IMR-90 (cell line): Measurements from ENCODE around the gene PTN. TPM values are rescaled to one million over a fixed set of nuclear protein-coding genes. Genes with fewer than 3 reads are reported as not detected.

Experiments
- ATAC-seq: fragments of 200-7000 bp; cut with Tn5 transposase; 2 replicates; pipeline ENCODE4 v1.9.1; 2020; ENCODE audit warnings: low read depth, mild to moderate bottlenecking, moderate library complexity
- BruUV-seq: library from RNA; stranded (reverse); fragments of 400-500 nt; replicated peaks from 2 replicates; lab custom pipeline; 2021; lab: Mats Ljungman, UMichigan
- CTCF ChIA-PET: fragments of 300-600 bp; formaldehyde crosslinking; extraction: SDS; loops from one replicate; lab custom pipeline; 2021; ENCODE audit warnings: antibody characterized with exemption; lab: Yijun Ruan, JAX
- POLR2A ChIA-PET: fragments of 300-600 bp; sonication (Branson Sonifier 250); formaldehyde crosslinking; loops from one replicate; lab custom pipeline; 2022; ENCODE audit warnings: antibody characterized with exemption; ENCODE audit not compliant: unreplicated experiment; lab: Charles Lee
- DNase-seq: peaks from one replicate; pipeline ENCODE4 v3.0.0; 2013
- H2AFZ ChIP-seq: replicated peaks from 2 replicates; pipeline ENCODE3; 2013; ENCODE audit warnings: low read length, mild to moderate bottlenecking; ENCODE audit not compliant: poor library complexity
- H2AK5ac ChIP-seq: 2 replicates; pipeline ENCODE4 v1.6.1; 2013; ENCODE audit warnings: low read depth, low read length, inconsistent platforms
- H2AK9ac ChIP-seq: replicated peaks from 2 replicates; pipeline ENCODE3; 2013; ENCODE audit warnings: mild to moderate bottlenecking, low read depth, low read length, moderate library complexity; ENCODE audit not compliant: poor library complexity
- H2BK120ac ChIP-seq: 2 replicates; pipeline ENCODE4 v1.6.1; 2013; ENCODE audit warnings: low read depth, low read length, inconsistent platforms
- H2BK15ac ChIP-seq: 3 replicates; pipeline ENCODE4 v1.6.1; 2013; ENCODE audit warnings: low read depth, low read length, inconsistent platforms
- H2BK20ac ChIP-seq: 2 replicates; pipeline ENCODE4 v1.6.1; 2013; ENCODE audit warnings: low read depth, mild to moderate bottlenecking, inconsistent platforms, low read length, moderate library complexity
- H2BK5ac ChIP-seq: 2 replicates; pipeline ENCODE4 v1.6.1; 2013; ENCODE audit warnings: mild to moderate bottlenecking, low read depth, low read length, inconsistent platforms; ENCODE audit not compliant: poor library complexity, severe bottlenecking
- H3K14ac ChIP-seq: replicated peaks from 2 replicates; pipeline ENCODE4 v1.6.1; 2013; ENCODE audit warnings: low read depth, low read length, inconsistent platforms
- H3K18ac ChIP-seq: 2 replicates; pipeline ENCODE4 v1.6.1; 2013; ENCODE audit warnings: low read depth, low read length, control low read depth
- H3K23ac ChIP-seq: 2 replicates; pipeline ENCODE4 v1.6.1; 2013; ENCODE audit warnings: low read depth, low read length, inconsistent platforms
- H3K27ac ChIP-seq: 2 replicates; pipeline ENCODE4 v1.5.1; 2013; ENCODE audit warnings: mild to moderate bottlenecking, control low read depth, low read length; ENCODE audit not compliant: insufficient read depth
- H3K27me3 ChIP-seq: 2 replicates; pipeline ENCODE4 v1.6.1; 2013; ENCODE audit warnings: low read length; ENCODE audit not compliant: control insufficient read depth, insufficient read depth
- H3K36me3 ChIP-seq: 2 replicates; pipeline ENCODE4 v1.6.1; 2013; ENCODE audit warnings: low read length, mixed read lengths; ENCODE audit not compliant: control insufficient read depth, insufficient read depth
- H3K4ac ChIP-seq: 2 replicates; pipeline ENCODE4 v1.6.1; 2013; ENCODE audit warnings: low read depth, low read length, inconsistent platforms
- H3K4me1 ChIP-seq: 2 replicates; pipeline ENCODE4 v1.6.1; 2013; ENCODE audit warnings: low read length, mixed read lengths; ENCODE audit not compliant: control insufficient read depth, insufficient read depth
- H3K4me2 ChIP-seq: 2 replicates; pipeline ENCODE4 v1.6.1; 2013; ENCODE audit warnings: low read depth, mild to moderate bottlenecking, control low read depth, low read length, moderate library complexity
- H3K4me3 ChIP-seq: 2 replicates; pipeline ENCODE4 v1.5.1; 2013; ENCODE audit warnings: low read depth, mild to moderate bottlenecking, control low read depth, low read length, moderate library complexity; ENCODE audit not compliant: insufficient read depth
- H3K56ac ChIP-seq: 2 replicates; pipeline ENCODE4 v1.6.1; 2013; ENCODE audit warnings: low read length, inconsistent platforms; ENCODE audit not compliant: insufficient read depth; ENCODE audit errors: extremely low read depth
- H3K79me1 ChIP-seq, 2 experiments: 2 replicates each; pipeline ENCODE4 v1.6.1; 2013; ENCODE audit warnings: low read length in 2 of 2, inconsistent platforms in 1 of 2, low read depth in 1 of 2
- H3K9ac ChIP-seq: 2 replicates; pipeline ENCODE4 v1.6.1; 2013; ENCODE audit warnings: low read depth, low read length, control low read depth
- H3K9me1 ChIP-seq: 2 replicates; pipeline ENCODE4 v1.6.1; 2013; ENCODE audit warnings: low read length, inconsistent platforms; ENCODE audit not compliant: insufficient read depth
- H3K9me3 ChIP-seq: 2 replicates; pipeline ENCODE4 v1.6.1; 2013; ENCODE audit warnings: low read length; ENCODE audit not compliant: control insufficient read depth, insufficient read depth
- H4K20me1 ChIP-seq: 2 replicates; pipeline ENCODE4 v1.6.1; 2013; ENCODE audit warnings: low read length, inconsistent platforms; ENCODE audit not compliant: insufficient read depth
- H4K5ac ChIP-seq: 2 replicates; pipeline ENCODE4 v1.6.1; 2013; ENCODE audit warnings: mild to moderate bottlenecking, low read depth, low read length, control low read depth
- H4K8ac ChIP-seq, 2 experiments: 2 replicates each; pipeline ENCODE4 v1.6.1; 2013; ENCODE audit warnings: low read depth in 2 of 2, low read length in 2 of 2, control low read depth in 1 of 2, inconsistent platforms in 1 of 2
- H4K91ac ChIP-seq: 2 replicates; pipeline ENCODE4 v1.6.1; 2013; ENCODE audit warnings: low read depth, low read length, inconsistent platforms; ENCODE audit not compliant: insufficient read depth
- CEBPB ChIP-seq: IDR thresholded peaks from 2 replicates; pipeline ENCODE4 v1.6.1; 2012; ENCODE audit warnings: low read depth, low read length, improper control_type of control experiment
- CHD1 ChIP-seq: IDR thresholded peaks from 2 replicates; pipeline ENCODE4 v1.6.1; 2012; ENCODE audit warnings: low read depth, low read length, improper control_type of control experiment
- MAFK ChIP-seq: IDR thresholded peaks from 2 replicates; pipeline ENCODE4 v1.6.1; 2012; ENCODE audit warnings: low read depth, low read length, improper control_type of control experiment
- MAZ ChIP-seq: IDR thresholded peaks from 2 replicates; pipeline ENCODE4 v1.6.1; 2012; ENCODE audit warnings: low read depth, mild to moderate bottlenecking, low read length, improper control_type of control experiment, moderate library complexity, borderline replicate concordance
- MXI1 ChIP-seq: IDR thresholded peaks from 2 replicates; pipeline ENCODE4 v1.6.1; 2012; ENCODE audit warnings: low read depth, mild to moderate bottlenecking, low read length, moderate library complexity, borderline replicate concordance
- RFX5 ChIP-seq: IDR thresholded peaks from 2 replicates; pipeline ENCODE4 v1.8.0; 2012; ENCODE audit warnings: low read depth, mild to moderate bottlenecking, low read length, moderate library complexity
- SMC3 ChIP-seq: fragments of 150-350 bp; IDR thresholded peaks from 2 replicates; pipeline ENCODE4 v1.6.1; 2016; ENCODE audit warnings: low read depth, mild to moderate bottlenecking, antibody characterized with exemption, low read length, moderate library complexity
- whole genome bisulfite sequencing, 2 experiments: methylation state at CpG; one replicate each; pipeline versions ENCODE4 v1.1.5 to v1.1.7; 2013; ENCODE audit warnings: missing lambda C conversion rate in 2 of 2; ENCODE audit not compliant: insufficient read length in 1 of 2; ENCODE audit errors: extremely low coverage in 2 of 2; 5-methylcytosine and 5-hydroxymethylcytosine counted together
- dilution Hi-C: fragments of 300-500 bp; cut with HindIII; formaldehyde crosslinking; loops from one replicate; pipeline ENCODE4 v1.14.3; 2018; ENCODE audit warnings: low sequenced_read_pairs; ENCODE audit not compliant: unreplicated experiment
- in situ Hi-C: fragments of 300-500 bp; cut with MboI; formaldehyde crosslinking; loops from 3 replicates; pipeline ENCODE4 v1.14.3; 2019; ENCODE audit warnings: low sequenced_read_pairs, inconsistent platforms, mixed read lengths
- intact Hi-C: fragments of 100-400 bp; cut with micrococcal nuclease; formaldehyde crosslinking; loops from 2 replicates; pipeline ENCODE4 v1.10.0; 2022
- polyA plus RNA-seq, 3 experiments: library from polyadenylated mRNA; depleted of rRNA; stranded (reverse); fragments of >200 nt; gene quantifications; 2 replicates each; pipeline ENCODE4 v1.2.3, GENCODE V29; 2012; ENCODE audit warnings: low replicate concordance in 1 of 3
- total RNA-seq: library from RNA; depleted of rRNA; stranded (reverse); fragments of >200 nt; gene quantifications from 2 replicates; pipeline ENCODE4 v1.2.3, GENCODE V29; 2012
- TF ChIP-seq, protein P1 (sequence below): fragments of 150-350 bp; IDR thresholded peaks from 2 replicates; pipeline ENCODE4 v1.6.1; 2016; ENCODE audit warnings: low read depth, mild to moderate bottlenecking, low read length, moderate library complexity, borderline replicate concordance

Gene PTN
- total and polyA plus RNA-seq, 2 of the 4 experiments (the other 2 are of a cell fraction), result 61.7 to 186 TPM

- Histone ChIP-seq H3K23ac (no peak overlapping the region), H3K56ac (no peak overlapping the region), H4K91ac (no peak overlapping the region), H3K79me1 (peaks cover 8 to 22% of the 10 kb centered on the region in 2 experiments; a peak in 3 of 4 replicates), H3K9ac (no peak overlapping the region), H4K20me1 (no peaks in the 10 kb centered on the region), H3K36me3 (no peaks in the 10 kb centered on the region), H2AK5ac (no peak overlapping the region), H3K4me2 (no peak overlapping the region), H2BK20ac (no peak overlapping the region), H2BK120ac (no peak overlapping the region), H3K4me3 (no peak overlapping the region), H2AFZ (no peak overlapping the region), H3K27me3 (no peaks in the 10 kb centered on the region), H3K18ac (no peak overlapping the region), H2AK9ac (no peak overlapping the region), H2BK5ac (no peak overlapping the region), H3K4ac (no peak overlapping the region), H3K9me3 (no peaks in the 10 kb centered on the region), H3K4me1 (peaks cover 2% of the 10 kb centered on the region; the same call in 1 of the 2 replicates), H4K5ac (no peak overlapping the region), H3K9me1 (0 out of 2 replicates have a peak, but pooled peaks cover 2% of the 10 kb centered on the region), H2BK15ac (no peak overlapping the region), H4K8ac (no peak overlapping the region), H3K27ac (no peak overlapping the region), H3K14ac (no peak overlapping the region)
- CTCF ChIA-PET, result no interaction called here
- TF ChIP-seq SMC3, result no peak
- no peak for TF ChIP-seq MAZ
- TF ChIP-seq RFX5, result no peak
- TF ChIP-seq CHD1, result no peak
- TF ChIP-seq, protein P1, sequence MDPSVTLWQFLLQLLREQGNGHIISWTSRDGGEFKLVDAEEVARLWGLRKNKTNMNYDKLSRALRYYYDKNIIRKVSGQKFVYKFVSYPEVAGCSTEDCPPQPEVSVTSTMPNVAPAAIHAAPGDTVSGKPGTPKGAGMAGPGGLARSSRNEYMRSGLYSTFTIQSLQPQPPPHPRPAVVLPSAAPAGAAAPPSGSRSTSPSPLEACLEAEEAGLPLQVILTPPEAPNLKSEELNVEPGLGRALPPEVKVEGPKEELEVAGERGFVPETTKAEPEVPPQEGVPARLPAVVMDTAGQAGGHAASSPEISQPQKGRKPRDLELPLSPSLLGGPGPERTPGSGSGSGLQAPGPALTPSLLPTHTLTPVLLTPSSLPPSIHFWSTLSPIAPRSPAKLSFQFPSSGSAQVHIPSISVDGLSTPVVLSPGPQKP, result no peak
- no peak for TF ChIP-seq MXI1
- TF ChIP-seq MAFK, result no peak
- TF ChIP-seq CEBPB, result no peak
- dilution Hi-C loops, result no loop called here
- in situ Hi-C loops, result no loop called here
- no TSS peak for BruUV-seq
- DNase-seq (no peak), ATAC-seq (no peak)
- intact Hi-C loops, result loop anchor here (5.0 kb wide), 1 partner anchor 290 kb away; no protein-coding TSS in a partner anchor
- POLR2A ChIA-PET, result no interaction called here
- no CpG with 5 or more reads among the region's 2 CpGs for WGBS, 2 experiments
These were observed 41.5 kb downstream of the PTN start for GRCh38 chr7:137302081-137302480.
